OCI-LY3 (cell line): Measurements from ENCODE around the gene ATG4C.
"Not testable (repeated sequence)": the region's sequence is repeated elsewhere in the genome, so short reads cannot be mapped to it uniquely, and the experiment has no call there.

ENCODE experiments used
- H2AFZ ChIP-seq: fragments of 200-600, 300-600 bp; shearing (Covaris generic); 2 replicates; pipeline ENCODE4 v1.6.0; 2014; ENCODE audit warnings: antibody characterized with exemption, low read depth, low read length
- H3K27ac ChIP-seq: fragments of 200-600, 300-600 bp; sonication (generic); 2 replicates; pipeline ENCODE4 v1.5.1; 2014; ENCODE audit warnings: mild to moderate bottlenecking, low read length, moderate library complexity, mixed read lengths
- H3K27me3 ChIP-seq: fragments of 200-600, 300-600 bp; sonication (generic); 2 replicates; pipeline ENCODE4 v1.6.1; 2014; ENCODE audit warnings: low read depth, low read length, mixed read lengths
- H3K36me3 ChIP-seq: fragments of 200-600, 300-600 bp; sonication (generic); replicated peaks from 2 replicates; pipeline ENCODE3; 2014; ENCODE audit warnings: low read depth, low read length, mixed read lengths
- H3K4me1 ChIP-seq: fragments of 300-600, 200-600 bp; sonication (generic); 2 replicates; pipeline ENCODE4 v1.6.1; 2014; ENCODE audit warnings: low read length, mixed read lengths
- H3K4me2 ChIP-seq: fragments of 200-600, 300-600 bp; sonication (generic); 2 replicates; pipeline ENCODE4 v1.6.1; 2014; ENCODE audit warnings: low read length, mixed read lengths
- H3K4me3 ChIP-seq: fragments of 300-600, 200-600 bp; sonication (generic); 2 replicates; pipeline ENCODE4 v1.5.1; 2014; ENCODE audit warnings: antibody characterized with exemption, mild to moderate bottlenecking, low read length, moderate library complexity
- H3K79me2 ChIP-seq: fragments of 300-600, 200-600 bp; shearing (Covaris generic); 2 replicates; pipeline ENCODE4 v1.6.1; 2014; ENCODE audit warnings: mild to moderate bottlenecking, low read length, mixed read lengths
- H3K9ac ChIP-seq: fragments of 300-600, 200-600 bp; shearing (Covaris generic); 2 replicates; pipeline ENCODE4 v1.6.0; 2014; ENCODE audit warnings: mild to moderate bottlenecking, low read length, moderate library complexity
- H3K9me3 ChIP-seq: fragments of 200-600, 300-600 bp; shearing (Covaris generic); 2 replicates; pipeline ENCODE4 v1.6.1; 2014; ENCODE audit warnings: low read length, mixed read lengths; ENCODE audit not compliant: insufficient read depth
- H4K20me1 ChIP-seq: fragments of 200-600, 300-600 bp; sonication (generic); 2 replicates; pipeline ENCODE4 v1.6.1; 2016; ENCODE audit warnings: low read length, mixed read lengths; ENCODE audit not compliant: insufficient read depth
- EZH2phosphoT487 ChIP-seq: fragments of 200-600 bp; shearing (Covaris generic); IDR thresholded peaks from 2 replicates; pipeline ENCODE4 v1.6.1; 2018; ENCODE audit warnings: antibody characterized with exemption, mixed run types, low read depth
- TF ChIP-seq, protein P1 (sequence below): fragments of 200-600, 300-600 bp; sonication (generic); IDR thresholded peaks from 2 replicates; pipeline ENCODE4 v1.5.1; 2014; ENCODE audit warnings: antibody characterized with exemption, low read length, low read depth

The ATG4C gene

DNA sequence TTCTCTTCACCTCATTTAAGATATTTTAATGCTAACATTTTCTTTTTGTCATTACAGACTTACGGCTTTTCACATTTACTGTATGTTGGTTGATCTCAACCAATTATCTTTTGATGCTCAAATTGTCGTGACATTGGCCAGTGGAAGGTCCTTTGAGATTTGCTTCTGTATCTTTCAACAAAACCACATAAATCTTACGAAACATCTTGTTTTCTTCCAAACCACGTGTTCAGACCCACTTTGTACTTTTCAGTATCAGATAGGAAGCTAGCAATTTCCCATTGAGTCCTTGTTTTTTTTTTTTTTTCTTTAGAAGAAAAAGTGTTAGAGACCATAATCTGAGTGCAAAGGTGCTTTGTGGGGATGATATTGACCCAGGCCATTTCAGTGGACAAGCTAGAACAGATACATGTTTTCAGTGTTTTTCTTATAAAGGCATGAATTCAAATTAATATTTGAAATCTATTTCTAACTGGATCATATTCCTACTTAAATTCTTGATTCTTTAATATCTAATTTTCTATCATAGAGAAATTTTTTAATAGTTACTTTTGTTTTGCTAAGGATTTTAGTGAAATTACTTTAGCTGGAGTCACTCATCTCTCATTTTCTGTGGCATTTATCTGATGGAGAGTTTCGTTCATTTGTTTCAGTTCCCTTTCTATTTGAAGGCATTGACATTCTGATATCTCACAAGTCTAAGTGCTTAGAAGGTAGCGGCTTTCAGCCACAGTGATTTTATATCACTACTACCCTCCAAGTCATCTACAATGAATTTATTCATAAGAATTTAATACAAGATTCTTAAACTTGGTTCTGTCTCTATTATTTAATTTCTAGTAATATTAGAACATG, 26.7 kb downstream of the ATG4C start:
- Histone ChIP-seq H3K9ac (peak overlapping the region; percentile 36), H3K4me1 (peaks cover 26% of the 10 kb centered on the region), H3K9me3 (no peaks in the 10 kb centered on the region), H4K20me1 (no peaks in the 10 kb centered on the region), H3K27ac (peak overlapping the region; percentile 91), H3K4me3 (peak overlapping the region; percentile 13), H3K27me3 (no peaks in the 10 kb centered on the region), H3K36me3 (peaks cover 10% of the 10 kb centered on the region), H3K4me2 (peak overlapping the region; percentile 46), H3K79me2 (no peaks in the 10 kb centered on the region), H2AFZ (no peak overlapping the region)
- TF ChIP-seq EZH2phosphoT487: no peak
- TF ChIP-seq, protein P1, sequence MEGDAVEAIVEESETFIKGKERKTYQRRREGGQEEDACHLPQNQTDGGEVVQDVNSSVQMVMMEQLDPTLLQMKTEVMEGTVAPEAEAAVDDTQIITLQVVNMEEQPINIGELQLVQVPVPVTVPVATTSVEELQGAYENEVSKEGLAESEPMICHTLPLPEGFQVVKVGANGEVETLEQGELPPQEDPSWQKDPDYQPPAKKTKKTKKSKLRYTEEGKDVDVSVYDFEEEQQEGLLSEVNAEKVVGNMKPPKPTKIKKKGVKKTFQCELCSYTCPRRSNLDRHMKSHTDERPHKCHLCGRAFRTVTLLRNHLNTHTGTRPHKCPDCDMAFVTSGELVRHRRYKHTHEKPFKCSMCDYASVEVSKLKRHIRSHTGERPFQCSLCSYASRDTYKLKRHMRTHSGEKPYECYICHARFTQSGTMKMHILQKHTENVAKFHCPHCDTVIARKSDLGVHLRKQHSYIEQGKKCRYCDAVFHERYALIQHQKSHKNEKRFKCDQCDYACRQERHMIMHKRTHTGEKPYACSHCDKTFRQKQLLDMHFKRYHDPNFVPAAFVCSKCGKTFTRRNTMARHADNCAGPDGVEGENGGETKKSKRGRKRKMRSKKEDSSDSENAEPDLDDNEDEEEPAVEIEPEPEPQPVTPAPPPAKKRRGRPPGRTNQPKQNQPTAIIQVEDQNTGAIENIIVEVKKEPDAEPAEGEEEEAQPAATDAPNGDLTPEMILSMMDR: no peak

GRCh38 chr1:62823556-62823955, 39.6 kb downstream of the ATG4C start:
- no peaks in the 10 kb centered on the region for H3K36me3 ChIP-seq
- no peak overlapping the region for H2AFZ ChIP-seq
- no peaks in the 10 kb centered on the region for H3K27me3 ChIP-seq
- no peak overlapping the region for H3K4me2 ChIP-seq
- H4K20me1 ChIP-seq: no peaks in the 10 kb centered on the region
- H3K9ac ChIP-seq: no peak overlapping the region
- TF ChIP-seq, protein P1: no peak
- no peak for TF ChIP-seq EZH2phosphoT487
- H3K79me2 ChIP-seq: no peaks in the 10 kb centered on the region
- no peak overlapping the region for H3K27ac ChIP-seq
- H3K4me1 ChIP-seq: no peaks in the 10 kb centered on the region
- no peak overlapping the region for H3K4me3 ChIP-seq
- no peaks in the 10 kb centered on the region for H3K9me3 ChIP-seq

GRCh38 chr1:62826901-62827300, 43.0 kb downstream of the ATG4C start:
- H4K20me1 ChIP-seq: no peaks in the 10 kb centered on the region
- no peaks in the 10 kb centered on the region for H3K27me3 ChIP-seq
- H2AFZ ChIP-seq: no peak overlapping the region
- no peaks in the 10 kb centered on the region for H3K9me3 ChIP-seq
- no peak overlapping the region for H3K4me2 ChIP-seq
- no peak overlapping the region for H3K9ac ChIP-seq
- no peak overlapping the region for H3K4me3 ChIP-seq
- H3K27ac ChIP-seq: no peak overlapping the region
- TF ChIP-seq, protein P1: no peak
- TF ChIP-seq EZH2phosphoT487: no peak
- H3K79me2 ChIP-seq: no peaks in the 10 kb centered on the region
- H3K4me1 ChIP-seq: no peaks in the 10 kb centered on the region
- H3K36me3 ChIP-seq: no peaks in the 10 kb centered on the region

DNA sequence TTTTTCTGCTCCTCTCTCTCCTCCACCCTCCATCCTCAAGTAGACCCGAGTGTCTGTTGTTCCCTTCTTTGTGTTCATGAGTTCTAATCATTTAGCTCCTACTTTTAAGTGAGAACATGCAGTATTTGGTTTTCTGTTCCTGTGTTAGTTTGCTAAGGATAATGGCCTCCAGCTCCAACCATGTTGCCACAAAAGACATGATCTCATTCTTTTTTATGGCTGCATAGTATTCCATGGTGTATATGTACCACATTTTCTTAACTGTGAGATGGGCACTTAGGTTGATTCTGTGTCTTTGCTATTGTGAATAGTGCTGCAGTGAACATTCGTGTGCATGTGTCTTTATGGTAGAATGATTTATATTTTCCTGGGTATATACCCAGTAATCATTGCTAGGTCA, 43.9 kb downstream of the ATG4C start:
- not testable (repeated sequence) for H3K9ac ChIP-seq, H3K27ac ChIP-seq, H4K20me1 ChIP-seq, H3K4me3 ChIP-seq, H3K4me1 ChIP-seq, H3K79me2 ChIP-seq, H3K4me2 ChIP-seq, H2AFZ ChIP-seq, H3K36me3 ChIP-seq, H3K9me3 ChIP-seq, H3K27me3 ChIP-seq
